GM18868 (cell line): Measurements from ENCODE around the gene DIDO1.
"Not testable (repeated sequence)": the region's sequence is repeated elsewhere in the genome, so short reads cannot be mapped to it uniquely, and the experiment has no call there.

Source experiments
- ATAC-seq: cut with Tn5 transposase; IDR thresholded peaks from one replicate; pipeline ENCODE4 v1.9.1; 2021; ENCODE audit warnings: mild to moderate bottlenecking, moderate library complexity; ENCODE audit not compliant: unreplicated experiment

DIDO1 gene

GRCh38 chr20:62881662-62882395, 44.5 kb downstream of the DIDO1 start:
- no peak for ATAC-seq

GRCh38 chr20:62880935-62881661, 45.2 kb downstream of the DIDO1 start:
- ATAC-seq, result no peak

- ATAC-seq, result no peak
These were observed 46.0 kb downstream of the DIDO1 start for GRCh38 chr20:62880147-62880934.

GRCh38 chr20:62879275-62880146, 46.8 kb downstream of the DIDO1 start:
- no peak for ATAC-seq

- no peak for ATAC-seq
These were observed 47.9 kb downstream of the DIDO1 start for GRCh38 chr20:62878244-62879038.

- ATAC-seq, result no peak
These were observed 49.1 kb downstream of the DIDO1 start for GRCh38 chr20:62876902-62877816.

- no peak for ATAC-seq
These were observed 49.8 kb downstream of the DIDO1 start for GRCh38 chr20:62876501-62876901.

- ATAC-seq, result no peak
These were observed 50.6 kb downstream of the DIDO1 start for GRCh38 chr20:62875419-62876361.

- ATAC-seq, result no peak
These were observed 51.4 kb downstream of the DIDO1 start for GRCh38 chr20:62874964-62875344.

- not testable (repeated sequence) for ATAC-seq
These were observed 52.6 kb downstream of the DIDO1 start for GRCh38 chr20:62873681-62874031.

- no peak for ATAC-seq
These were observed 53.0 kb downstream of the DIDO1 start for GRCh38 chr20:62873280-62873679.

- ATAC-seq, result no peak
These were observed 53.4 kb downstream of the DIDO1 start for GRCh38 chr20:62872862-62873261.

GRCh38 chr20:62872184-62872847, 54.0 kb downstream of the DIDO1 start:
- ATAC-seq, result no peak

GRCh38 chr20:62864207-62864606, 62.1 kb downstream of the DIDO1 start:
- no peak for ATAC-seq

GRCh38 chr20:62861726-62862336, 64.5 kb downstream of the DIDO1 start, which contains the start of gene TCFL5:
Gene TCFL5, minus strand, starts transcription at chr20:62861822. Its CDS starts 152 bp downstream, at chr20:62861670.
- ATAC-seq, result peak; percentile 75

- ATAC-seq, result peak; percentile 37
These were observed 65.2 kb downstream of the DIDO1 start for GRCh38 chr20:62860924-62861691.
